22Rv1 (cell line): ENCODE measurements around the gene GJB3.
"Not testable (repeated sequence)": the region's sequence is repeated elsewhere in the genome, so short reads cannot be mapped to it uniquely, and the experiment has no call there.

Source experiments
- ZFX ChIP-seq: fragments of 450-650 bp; IDR thresholded peaks from 2 replicates; pipeline ENCODE4 v1.6.1; 2017; ENCODE audit warnings: antibody characterized with exemption, borderline replicate concordance
- TF ChIP-seq, protein P1 (sequence below): fragments of 450-650 bp; IDR thresholded peaks from 2 replicates; pipeline ENCODE4 v1.5.1; 2017; ENCODE audit warnings: mild to moderate bottlenecking

- TF ChIP-seq, protein P1, sequence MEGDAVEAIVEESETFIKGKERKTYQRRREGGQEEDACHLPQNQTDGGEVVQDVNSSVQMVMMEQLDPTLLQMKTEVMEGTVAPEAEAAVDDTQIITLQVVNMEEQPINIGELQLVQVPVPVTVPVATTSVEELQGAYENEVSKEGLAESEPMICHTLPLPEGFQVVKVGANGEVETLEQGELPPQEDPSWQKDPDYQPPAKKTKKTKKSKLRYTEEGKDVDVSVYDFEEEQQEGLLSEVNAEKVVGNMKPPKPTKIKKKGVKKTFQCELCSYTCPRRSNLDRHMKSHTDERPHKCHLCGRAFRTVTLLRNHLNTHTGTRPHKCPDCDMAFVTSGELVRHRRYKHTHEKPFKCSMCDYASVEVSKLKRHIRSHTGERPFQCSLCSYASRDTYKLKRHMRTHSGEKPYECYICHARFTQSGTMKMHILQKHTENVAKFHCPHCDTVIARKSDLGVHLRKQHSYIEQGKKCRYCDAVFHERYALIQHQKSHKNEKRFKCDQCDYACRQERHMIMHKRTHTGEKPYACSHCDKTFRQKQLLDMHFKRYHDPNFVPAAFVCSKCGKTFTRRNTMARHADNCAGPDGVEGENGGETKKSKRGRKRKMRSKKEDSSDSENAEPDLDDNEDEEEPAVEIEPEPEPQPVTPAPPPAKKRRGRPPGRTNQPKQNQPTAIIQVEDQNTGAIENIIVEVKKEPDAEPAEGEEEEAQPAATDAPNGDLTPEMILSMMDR: not testable (repeated sequence)
- not testable (repeated sequence) for TF ChIP-seq ZFX
These were observed 48.2 kb upstream of the GJB3 start for GRCh38 chr1:34732831-34733230.
